GM12872 (cell line): ENCODE data around the gene AKAP6.

Experiments
- CTCF ChIP-seq: IDR thresholded peaks from 3 replicates; pipeline ENCODE4 v1.5.1; 2011; ENCODE audit warnings: low read depth, mild to moderate bottlenecking, low read length, moderate library complexity; ENCODE audit not compliant: insufficient read depth

The AKAP6 gene

GRCh38 chr14:32453857-32454810 is 125.0 kb downstream of the AKAP6 start:
- TF ChIP-seq CTCF, result no peak

- no peak for TF ChIP-seq CTCF
Measured at GRCh38 chr14:32457213-32457920, 128.3 kb downstream of the AKAP6 start.

GRCh38 chr14:32458720-32459119 is 129.6 kb downstream of the AKAP6 start:
- TF ChIP-seq CTCF, result no peak

- no peak for TF ChIP-seq CTCF
Measured at GRCh38 chr14:32460267-32460666, 131.2 kb downstream of the AKAP6 start.

GRCh38 chr14:32468955-32469354 is 139.9 kb downstream of the AKAP6 start:
- no peak for TF ChIP-seq CTCF

GRCh38 chr14:32469388-32470160 is 140.5 kb downstream of the AKAP6 start:
- TF ChIP-seq CTCF, result 0 out of 3 replicates have a peak, but pooled peaks have one; percentile 27
